A204.1 (cell line): ENCODE results near the gene HMCES.

Experiments used
- FAIRE-seq: peaks from 2 replicates; lab custom pipeline; 2012; peaks lifted over from hg19 to GRCh38; lab: Jason Lieb, UNC

Gene HMCES, protein sequence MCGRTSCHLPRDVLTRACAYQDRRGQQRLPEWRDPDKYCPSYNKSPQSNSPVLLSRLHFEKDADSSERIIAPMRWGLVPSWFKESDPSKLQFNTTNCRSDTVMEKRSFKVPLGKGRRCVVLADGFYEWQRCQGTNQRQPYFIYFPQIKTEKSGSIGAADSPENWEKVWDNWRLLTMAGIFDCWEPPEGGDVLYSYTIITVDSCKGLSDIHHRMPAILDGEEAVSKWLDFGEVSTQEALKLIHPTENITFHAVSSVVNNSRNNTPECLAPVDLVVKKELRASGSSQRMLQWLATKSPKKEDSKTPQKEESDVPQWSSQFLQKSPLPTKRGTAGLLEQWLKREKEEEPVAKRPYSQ

DNA sequence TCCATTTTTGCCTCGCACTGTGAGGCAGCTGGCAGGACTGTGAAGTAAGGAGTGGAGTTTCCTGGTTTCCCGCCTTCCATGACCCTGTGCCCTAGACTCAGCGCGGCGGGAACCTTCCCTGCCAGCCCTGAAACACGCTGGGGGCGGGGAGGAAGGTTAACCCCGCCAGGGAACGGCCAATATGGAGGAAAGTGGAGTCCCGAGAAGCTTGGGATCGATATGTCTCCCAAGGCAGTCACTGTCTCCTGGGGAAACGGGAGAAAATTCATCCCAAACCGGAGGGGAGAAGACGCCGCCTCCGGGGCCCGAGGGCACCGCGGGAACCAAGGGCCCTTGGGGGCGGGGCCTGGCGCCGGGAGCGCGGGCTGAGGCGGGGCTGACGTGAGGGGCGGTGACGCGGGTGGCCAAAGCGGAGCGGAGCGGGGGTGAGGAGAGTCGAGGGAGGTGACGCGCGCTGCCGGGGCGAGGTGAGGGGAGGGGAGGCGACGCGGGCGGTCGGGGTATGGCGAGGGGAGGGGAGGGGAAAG, at the start of gene HMCES:
Gene HMCES (plus strand): TSS at position 432 of the 527 bp plus-strand sequence. CDS start 863 bp downstream, outside the sequence.
- no peak for FAIRE-seq

DNA sequence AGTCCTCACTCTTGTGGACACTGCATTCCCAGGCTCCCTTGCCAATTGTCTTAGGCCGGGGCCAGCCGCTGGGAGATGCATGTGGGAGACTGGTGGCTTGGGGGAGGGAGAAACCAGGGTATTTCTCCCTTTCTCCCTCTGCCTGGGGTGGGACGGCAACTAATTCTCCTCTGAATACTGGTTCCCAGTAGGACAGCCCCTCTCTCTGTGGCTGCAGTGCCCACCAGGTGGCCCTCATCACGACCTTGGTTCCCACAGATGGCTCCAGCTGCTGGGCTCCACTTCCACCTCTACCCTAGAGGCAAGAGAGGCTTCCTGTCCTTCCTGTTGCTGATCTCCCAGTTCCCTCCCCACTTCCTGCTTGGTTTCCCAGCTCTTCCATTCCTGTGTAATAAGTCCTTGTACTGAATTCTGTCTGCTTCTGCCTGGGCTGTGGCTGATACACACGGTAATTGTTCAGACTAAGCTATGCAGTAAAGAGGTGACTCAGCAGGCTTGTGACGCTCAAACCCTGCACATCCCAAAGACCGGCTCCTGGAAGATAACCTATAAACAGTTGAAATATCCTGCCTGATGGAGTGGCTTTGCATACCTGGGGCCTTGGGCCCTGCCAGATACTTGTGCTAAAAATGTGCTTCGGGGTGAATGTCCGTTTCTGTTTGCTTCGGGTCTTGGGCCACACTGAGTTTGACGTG, 49.6 kb upstream of the HMCES start:
- FAIRE-seq, result no peak

GRCh38 chr3:129230311-129231019, 48.2 kb upstream of the HMCES start:
- no peak for FAIRE-seq

- no peak for FAIRE-seq
Measured at GRCh38 chr3:129231331-129232119, 47.1 kb upstream of the HMCES start.

DNA sequence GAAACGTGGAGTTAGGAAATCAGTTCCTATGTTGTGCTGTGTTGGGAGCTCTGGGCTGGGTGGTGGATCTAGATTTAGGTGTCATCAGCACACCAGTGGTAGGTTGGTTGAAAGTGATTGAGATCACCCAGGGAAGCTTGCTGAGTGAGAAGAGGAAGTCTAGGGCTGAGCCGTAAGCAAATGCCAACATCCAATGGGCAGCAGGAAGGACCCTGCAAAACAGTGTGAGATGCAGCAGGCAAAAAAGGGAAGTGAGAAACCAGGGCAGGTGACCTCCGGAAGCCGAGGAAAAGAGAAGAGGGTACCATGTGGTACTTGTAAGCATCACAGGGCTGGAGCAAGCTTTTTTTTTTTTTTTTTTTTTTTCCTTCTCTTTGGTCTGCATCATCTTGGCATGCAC, 45.1 kb upstream of the HMCES start:
- no peak for FAIRE-seq

DNA sequence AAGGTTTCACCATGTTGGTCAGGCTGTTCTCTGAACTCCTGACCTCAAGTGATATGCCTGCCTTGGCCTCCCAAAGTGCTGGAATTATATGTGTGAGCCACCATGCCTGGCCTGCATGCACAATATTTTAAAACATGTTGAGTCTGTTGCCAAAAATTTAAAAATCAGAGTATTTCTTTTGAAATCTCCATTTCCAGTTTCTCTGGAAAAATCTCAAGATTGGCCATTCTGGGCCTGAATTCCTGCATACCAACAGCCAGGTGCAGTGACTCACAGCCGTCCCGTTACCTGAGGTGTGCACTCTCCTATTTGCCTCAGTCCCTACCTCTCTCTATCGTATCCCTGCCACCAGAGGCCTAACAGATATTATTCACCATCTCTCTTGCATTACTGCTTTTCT, 44.2 kb upstream of the HMCES start:
- FAIRE-seq, result no peak

DNA sequence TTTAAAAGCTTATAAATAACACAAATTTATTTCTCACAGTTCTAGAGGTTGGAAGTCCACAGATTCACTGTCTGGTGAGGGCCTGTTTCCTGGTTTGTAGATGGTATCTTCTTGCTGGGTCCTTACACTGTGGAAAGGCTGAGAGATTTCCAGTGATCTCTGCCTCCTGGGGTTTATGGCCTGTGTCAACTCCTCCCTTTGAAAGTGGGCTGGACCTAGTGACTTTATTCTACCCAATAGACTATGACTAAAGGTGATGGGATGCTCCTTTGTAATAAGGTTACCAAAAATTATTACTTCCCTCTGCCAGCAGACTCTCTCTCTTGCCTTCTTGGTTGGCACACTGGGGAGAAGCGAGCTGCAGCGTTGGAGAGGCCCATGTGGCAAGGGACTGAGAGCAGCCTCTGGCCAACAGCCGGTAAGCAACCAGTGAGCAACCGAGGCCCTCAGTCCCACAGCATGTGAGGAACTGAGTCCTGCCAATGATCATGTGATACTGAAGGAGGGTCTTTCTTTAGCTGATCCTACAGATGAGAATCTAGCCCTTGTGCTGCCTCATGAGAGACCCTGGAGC, 43.2 kb upstream of the HMCES start:
- no peak for FAIRE-seq

DNA sequence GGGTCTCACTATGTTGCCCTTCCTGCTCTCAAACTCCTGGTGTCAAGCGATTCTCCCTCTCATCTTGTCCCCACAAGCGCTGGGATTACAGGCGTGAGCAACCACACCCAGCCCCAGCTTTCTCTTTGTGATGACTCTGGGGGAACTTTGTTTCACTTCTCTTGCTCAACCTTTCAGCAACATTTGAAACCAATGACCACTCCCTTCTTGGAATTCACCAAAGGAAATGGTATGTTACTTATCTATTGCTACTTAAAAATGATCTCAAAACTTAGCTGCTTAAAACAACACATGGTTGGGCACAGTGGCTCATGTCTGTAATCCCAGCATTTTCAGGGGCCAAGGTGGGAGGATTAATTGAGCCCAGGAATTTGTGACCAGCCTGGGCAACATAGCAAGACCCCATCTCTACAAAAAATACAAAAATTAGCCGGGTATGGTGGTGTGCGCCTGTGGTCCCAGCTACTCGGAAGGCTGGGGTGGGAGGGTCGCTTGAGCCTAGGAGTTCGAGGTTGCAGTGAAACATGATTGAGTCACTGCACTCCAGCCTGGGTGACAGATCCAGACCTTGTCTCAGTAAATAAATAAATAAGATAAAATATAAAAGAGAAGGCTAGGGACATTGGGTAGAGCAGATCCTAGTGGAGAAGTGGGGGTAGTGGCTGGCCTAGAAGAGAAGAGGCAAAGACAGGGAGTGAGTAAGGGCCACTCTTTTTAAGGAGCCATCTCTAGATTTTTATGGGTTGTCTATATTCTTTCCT, 39.5 kb upstream of the HMCES start:
- no peak for FAIRE-seq

GRCh38 chr3:129239991-129240390, 38.7 kb upstream of the HMCES start:
- no peak for FAIRE-seq

- no peak for FAIRE-seq
Measured at GRCh38 chr3:129240436-129240835, 38.2 kb upstream of the HMCES start.

GRCh38 chr3:129245141-129245540, 33.5 kb upstream of the HMCES start:
- no peak for FAIRE-seq

GRCh38 chr3:129245641-129246306, 32.9 kb upstream of the HMCES start:
- FAIRE-seq, result peak; percentile 68

- no peak for FAIRE-seq
Measured at GRCh38 chr3:129246636-129247035, 32.0 kb upstream of the HMCES start.

GRCh38 chr3:129248286-129248979, 30.2 kb upstream of the HMCES start:
- FAIRE-seq, result no peak

- no peak for FAIRE-seq
Measured at GRCh38 chr3:129249284-129250065, 29.2 kb upstream of the HMCES start, which contains the start of gene COPG1. Gene COPG1, plus strand, starts transcription at chr3:129249606. Its CDS starts 104 bp downstream, at chr3:129249710.

DNA sequence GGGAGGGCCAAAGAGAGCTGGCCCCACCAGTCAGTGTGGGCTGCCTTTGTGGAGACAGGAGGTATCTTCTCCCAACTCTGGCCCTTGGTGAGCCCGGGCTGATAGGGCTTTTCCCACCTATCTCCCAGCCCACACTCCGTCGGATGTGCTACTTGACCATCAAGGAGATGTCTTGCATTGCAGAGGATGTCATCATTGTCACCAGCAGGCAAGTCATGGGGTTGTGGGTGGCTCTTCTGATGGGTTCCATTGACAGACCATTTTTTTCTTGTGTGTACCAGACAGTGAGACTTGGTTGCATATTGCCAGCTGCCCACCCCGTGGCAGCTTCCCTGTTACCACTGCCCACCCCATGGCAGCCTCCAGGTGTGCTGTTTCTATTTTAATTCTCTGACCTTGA, 25.9 kb upstream of the HMCES start:
- FAIRE-seq, result no peak

DNA sequence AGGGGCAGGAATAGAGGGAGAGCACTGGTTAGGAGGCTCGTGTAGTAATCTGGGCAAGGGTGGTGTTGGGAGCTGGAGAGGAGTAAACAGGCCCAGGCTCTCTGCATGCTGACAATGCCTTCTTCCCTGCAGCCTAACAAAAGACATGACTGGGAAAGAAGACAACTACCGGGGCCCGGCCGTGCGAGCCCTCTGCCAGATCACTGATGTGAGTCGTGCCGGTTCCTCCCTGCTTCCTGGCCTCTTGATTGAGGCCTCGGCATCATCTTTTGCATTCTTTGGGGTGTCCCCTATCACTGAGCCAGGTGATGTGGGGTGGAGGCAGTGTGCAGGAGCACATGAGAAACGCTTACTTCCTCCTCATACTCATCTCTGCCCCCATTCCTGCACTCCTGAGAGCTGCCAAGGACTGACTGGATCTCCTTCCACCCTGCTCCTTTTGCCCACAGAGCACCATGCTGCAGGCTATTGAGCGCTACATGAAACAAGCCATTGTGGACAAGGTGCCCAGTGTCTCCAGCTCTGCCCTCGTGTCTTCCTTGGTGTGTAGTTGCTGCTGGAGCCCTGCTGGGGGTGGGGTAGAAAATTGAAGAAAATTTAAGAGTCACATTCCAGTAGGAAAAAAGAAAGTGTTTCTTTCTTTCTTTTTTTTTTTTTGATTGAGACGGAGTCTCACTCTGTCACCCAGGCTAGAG, 24.0 kb upstream of the HMCES start:
- no peak for FAIRE-seq

GRCh38 chr3:129256270-129256669, 22.4 kb upstream of the HMCES start:
- FAIRE-seq, result no peak
